OCI-LY7 (cell line): ENCODE data around the gene NUDCD3. TPM values are rescaled to one million over a fixed set of nuclear protein-coding genes. Genes with fewer than 3 reads are reported as not detected.

Experiments
- BruUV-seq: library from RNA; stranded (reverse); fragments of 400-500 nt; replicated peaks from 2 replicates; lab custom pipeline; 2021; lab: Mats Ljungman, UMichigan
- CTCF ChIA-PET: fragments of 300-600 bp; sonication (Branson Sonifier 250); formaldehyde crosslinking; loops from one replicate; lab custom pipeline; 2022; ENCODE audit warnings: antibody characterized with exemption; ENCODE audit not compliant: unreplicated experiment; lab: Charles Lee
- POLR2A ChIA-PET: fragments of 300-600 bp; sonication (Branson Sonifier 250); formaldehyde crosslinking; loops from one replicate; lab custom pipeline; 2022; ENCODE audit warnings: antibody characterized with exemption; lab: Charles Lee
- DNase-seq: peaks from one replicate; pipeline ENCODE4 v3.0.0-alpha.2; 2015; ENCODE audit warnings: low spot score
- H2AFZ ChIP-seq: fragments of 200-600 bp; sonication (generic), shearing (Covaris generic); 2 replicates; pipeline ENCODE4 v1.6.1; 2014; ENCODE audit warnings: mild to moderate bottlenecking, antibody characterized with exemption, low read length, moderate library complexity
- H3K27ac ChIP-seq: fragments of 200-600 bp; sonication (generic); 2 replicates; pipeline ENCODE4 v1.5.1; 2014; ENCODE audit warnings: mixed run types, low read depth, mild to moderate bottlenecking, moderate library complexity, low read length, inconsistent platforms; ENCODE audit not compliant: poor library complexity, severe bottlenecking
- H3K36me3 ChIP-seq: fragments of 200-600 bp; sonication (generic); 2 replicates; pipeline ENCODE4 v1.6.1; 2014; ENCODE audit warnings: mild to moderate bottlenecking, antibody characterized with exemption, low read length, moderate library complexity, mixed read lengths; ENCODE audit not compliant: insufficient read depth
- H3K4me1 ChIP-seq: fragments of 200-600 bp; sonication (generic); 2 replicates; pipeline ENCODE4 v1.5.1; 2014; ENCODE audit warnings: mild to moderate bottlenecking, low read length; ENCODE audit not compliant: insufficient read depth, poor library complexity, severe bottlenecking
- H3K4me2 ChIP-seq: fragments of 200-600 bp; sonication (generic); 2 replicates; pipeline ENCODE4 v1.6.1; 2014; ENCODE audit warnings: mild to moderate bottlenecking, low read length
- H3K4me3 ChIP-seq: fragments of 200-600 bp; sonication (generic); 2 replicates; pipeline ENCODE4 v1.5.1; 2014; ENCODE audit warnings: mild to moderate bottlenecking, low read depth, low read length; ENCODE audit not compliant: poor library complexity, severe bottlenecking
- H3K79me2 ChIP-seq: fragments of 200-600 bp; sonication (generic); 2 replicates; pipeline ENCODE4 v1.6.1; 2016; ENCODE audit warnings: low read depth, mild to moderate bottlenecking, low read length, moderate library complexity, mixed read lengths; ENCODE audit not compliant: insufficient read depth
- H3K9me2 ChIP-seq: fragments of 200-600 bp; sonication (generic); 2 replicates; pipeline ENCODE4 v1.6.1; 2016; ENCODE audit warnings: mild to moderate bottlenecking, low read length, mixed read lengths; ENCODE audit not compliant: insufficient read depth
- H3K9me3 ChIP-seq: fragments of 200-600 bp; sonication (generic); 2 replicates; pipeline ENCODE4 v1.6.1; 2014; ENCODE audit warnings: mild to moderate bottlenecking, mixed run types, low read length, mixed read lengths
- H4K20me1 ChIP-seq: fragments of 200-600 bp; sonication (generic); 2 replicates; pipeline ENCODE4 v1.6.1; 2014; ENCODE audit warnings: mild to moderate bottlenecking, antibody characterized with exemption, low read length, moderate library complexity, mixed read lengths; ENCODE audit not compliant: insufficient read depth
- CTCF ChIP-seq: fragments of 200-600 bp; sonication (generic); conservative IDR thresholded peaks from 2 replicates; pipeline ENCODE4 v1.5.1; 2014; ENCODE audit warnings: mild to moderate bottlenecking, antibody characterized with exemption, low read length, moderate library complexity, mixed read lengths
- EZH2phosphoT487 ChIP-seq: fragments of 200-600 bp; sonication (generic); IDR thresholded peaks from 2 replicates; pipeline ENCODE4 v1.6.1; 2018; ENCODE audit warnings: low read depth, borderline replicate concordance, mild to moderate bottlenecking, mixed run types, antibody characterized with exemption, low read length, moderate library complexity, mixed read lengths
- intact Hi-C: fragments of 100-400 bp; cut with micrococcal nuclease; formaldehyde crosslinking; loops from one replicate; pipeline ENCODE4 v1.10.0; 2022; ENCODE audit not compliant: unreplicated experiment
- total RNA-seq, 2 experiments: library from RNA; depleted of rRNA in 1 of 2; stranded (reverse); fragments of >200 nt in 1 of 2; shearing (Covaris generic) in 1 of 2; gene quantifications; 2 replicates each; pipeline ENCODE4 v1.2.3, GENCODE V29; 2014 to 2022

NUDCD3 gene
- total RNA-seq, 2 experiments from 2014 or later: 57.0 to 108 TPM

GRCh38 chr7:44335184-44335583 is 155.3 kb downstream of the NUDCD3 start:
- no peaks in the 10 kb centered on the region for H4K20me1 ChIP-seq
- BruUV-seq: no TSS peak
- H3K4me3 ChIP-seq: no peak overlapping the region
- 0 out of 2 replicates have a peak, but pooled peaks cover 7% of the 10 kb centered on the region for H3K9me3 ChIP-seq
- H3K79me2 ChIP-seq: no peaks in the 10 kb centered on the region
- no peak overlapping the region for H2AFZ ChIP-seq
- DNase-seq: no peak
- H3K4me2 ChIP-seq: no peak overlapping the region
- H3K9me2 ChIP-seq: no peaks in the 10 kb centered on the region
- H3K4me1 ChIP-seq: no peaks in the 10 kb centered on the region
- ChIA-PET CTCF (interaction anchor here (0.6 kb wide), 1 partner anchor 176 kb away, joined by 3 read pairs; no protein-coding TSS in a partner anchor), POLR2A (interaction anchor here (0.5 to 0.6 kb wide), 2 partner anchors 136 to 763 kb away, joined by 4 read pairs; no protein-coding TSS in a partner anchor)
- intact Hi-C loops: no loop called here
- no peak overlapping the region for H3K27ac ChIP-seq
- TF ChIP-seq CTCF (no peak), EZH2phosphoT487 (no peak)
- H3K36me3 ChIP-seq: no peaks in the 10 kb centered on the region

- DNase-seq: no peak
- POLR2A ChIA-PET: interaction anchor here (0.6 kb wide), 1 partner anchor 136 kb away, joined by 4 read pairs; no protein-coding TSS in a partner anchor
- Histone ChIP-seq H3K9me3 (0 out of 2 replicates have a peak, but pooled peaks cover 7% of the 10 kb centered on the region), H3K4me1 (no peaks in the 10 kb centered on the region), H2AFZ (no peak overlapping the region), H4K20me1 (no peaks in the 10 kb centered on the region), H3K27ac (no peak overlapping the region), H3K4me2 (no peak overlapping the region), H3K79me2 (no peaks in the 10 kb centered on the region), H3K4me3 (no peak overlapping the region), H3K36me3 (no peaks in the 10 kb centered on the region), H3K9me2 (no peaks in the 10 kb centered on the region)
- no TSS peak for BruUV-seq
- intact Hi-C loops: no loop called here
- TF ChIP-seq EZH2phosphoT487 (no peak), CTCF (no peak)
- CTCF ChIA-PET: no interaction called here
Observed at GRCh38 chr7:44334734-44335097, 155.7 kb downstream of the NUDCD3 start.

- Histone ChIP-seq H3K9me3 (0 out of 2 replicates have a peak, but pooled peaks cover 7% of the 10 kb centered on the region), H4K20me1 (no peaks in the 10 kb centered on the region), H3K4me3 (no peak overlapping the region), H3K27ac (no peak overlapping the region), H3K79me2 (no peaks in the 10 kb centered on the region), H3K36me3 (no peaks in the 10 kb centered on the region), H3K4me1 (no peaks in the 10 kb centered on the region), H2AFZ (no peak overlapping the region), H3K4me2 (no peak overlapping the region), H3K9me2 (no peaks in the 10 kb centered on the region)
- CTCF ChIA-PET: no interaction called here
- no TSS peak for BruUV-seq
- no peak for TF ChIP-seq EZH2phosphoT487
- TF ChIP-seq CTCF: no peak
- POLR2A ChIA-PET: no interaction called here
- intact Hi-C loops: no loop called here
- DNase-seq: no peak
Observed at GRCh38 chr7:44333911-44334733, 156.3 kb downstream of the NUDCD3 start.
